ENCODE results near the gene SLC16A8.
"Not testable (repeated sequence)": the region's sequence is repeated elsewhere in the genome, so short reads cannot be mapped to it uniquely, and the experiment has no call there.

The SLC16A8 gene

GRCh38 chr22:38083931-38084631 lies at the start of gene SLC16A8:
SLC16A8 (minus strand) TSS chr22:38084184; CDS start chr22:38082873, 1,311 bp downstream.
- DNase-seq (ENCODE audit: low spot score) = no peak

GRCh38 chr22:38133331-38133730 lies 49.3 kb upstream of the SLC16A8 start:
- DNase-seq (ENCODE audit: low spot score) = no peak

- no peak for DNase-seq (ENCODE audit: low spot score)
Measured at GRCh38 chr22:38132794-38133193, 48.8 kb upstream of the SLC16A8 start.

- no peak for DNase-seq (ENCODE audit: low spot score)
Measured at GRCh38 chr22:38132136-38132535, 48.2 kb upstream of the SLC16A8 start.

- no peak for DNase-seq (ENCODE audit: low spot score)
Measured at GRCh38 chr22:38131399-38131798, 47.4 kb upstream of the SLC16A8 start.

- no peak for DNase-seq (ENCODE audit: low spot score)
Measured at GRCh38 chr22:38129856-38130255, 45.9 kb upstream of the SLC16A8 start.

GRCh38 chr22:38129021-38129420 lies 45.0 kb upstream of the SLC16A8 start:
- no peak for DNase-seq (ENCODE audit: low spot score)

- no peak for DNase-seq (ENCODE audit: low spot score)
Measured at GRCh38 chr22:38127869-38128268, 43.9 kb upstream of the SLC16A8 start.

GRCh38 chr22:38126928-38127668 lies 43.1 kb upstream of the SLC16A8 start:
- no peak for DNase-seq (ENCODE audit: low spot score)

- DNase-seq (ENCODE audit: low spot score) = no peak
Measured at GRCh38 chr22:38125751-38126201, 41.8 kb upstream of the SLC16A8 start.

GRCh38 chr22:38125038-38125610 lies 41.1 kb upstream of the SLC16A8 start:
- no peak for DNase-seq (ENCODE audit: low spot score)

- no peak for DNase-seq (ENCODE audit: low spot score)
Measured at GRCh38 chr22:38124236-38124974, 40.4 kb upstream of the SLC16A8 start.

GRCh38 chr22:38122616-38123015 lies 38.6 kb upstream of the SLC16A8 start:
- DNase-seq (ENCODE audit: low spot score) = no peak

- no peak for DNase-seq (ENCODE audit: low spot score)
Measured at GRCh38 chr22:38120359-38121110, 36.6 kb upstream of the SLC16A8 start.

GRCh38 chr22:38118747-38119146 lies 34.8 kb upstream of the SLC16A8 start:
- not testable (repeated sequence) for DNase-seq (ENCODE audit: low spot score)

- DNase-seq (ENCODE audit: low spot score) = no peak
Measured at GRCh38 chr22:38118182-38118581, 34.2 kb upstream of the SLC16A8 start.

- not testable (repeated sequence) for DNase-seq (ENCODE audit: low spot score)
Measured at GRCh38 chr22:38117556-38117955, 33.6 kb upstream of the SLC16A8 start.

- no peak for DNase-seq (ENCODE audit: low spot score)
Measured at GRCh38 chr22:38115423-38116205, 31.6 kb upstream of the SLC16A8 start.

- DNase-seq (ENCODE audit: low spot score) = peak; percentile 97
Measured at GRCh38 chr22:38114484-38115398, 30.8 kb upstream of the SLC16A8 start.

- DNase-seq (ENCODE audit: low spot score) = no peak
Measured at GRCh38 chr22:38112381-38112780, 28.4 kb upstream of the SLC16A8 start.
